Skin epidermis (tissue), 12 donors: ENCODE results near the gene ST8SIA2.

ENCODE experiments used
- H3K27ac ChIP-seq, 21 experiments: fragments of 200-600 bp; sonication (generic) in 11 of 21; one replicate each; pipeline ENCODE4 v1.5.0; 2020; ENCODE audit warnings: mild to moderate bottlenecking in 3 of 21, inconsistent platforms in 2 of 21, moderate library complexity in 2 of 21
- H3K4me3 ChIP-seq, 7 experiments: fragments of 200-600 bp; sonication (generic) in 2 of 7; one replicate each; pipeline ENCODE4 v1.5.0; 2020; ENCODE audit warnings: inconsistent platforms in 2 of 7, mild to moderate bottlenecking in 2 of 7, moderate library complexity in 1 of 7

ST8SIA2 gene

GRCh38 chr15:92425578-92426225, 32.0 kb downstream of the ST8SIA2 start:
- Histone ChIP-seq H3K27ac (no peak overlapping the region), H3K4me3 (no peak overlapping the region)

GRCh38 chr15:92429378-92430068, 35.8 kb downstream of the ST8SIA2 start:
- H3K4me3 ChIP-seq, result no peak overlapping the region
- no peak overlapping the region for H3K27ac ChIP-seq

GRCh38 chr15:92430069-92430440, 36.4 kb downstream of the ST8SIA2 start:
- Histone ChIP-seq H3K4me3 (no peak overlapping the region), H3K27ac (no peak overlapping the region)

DNA sequence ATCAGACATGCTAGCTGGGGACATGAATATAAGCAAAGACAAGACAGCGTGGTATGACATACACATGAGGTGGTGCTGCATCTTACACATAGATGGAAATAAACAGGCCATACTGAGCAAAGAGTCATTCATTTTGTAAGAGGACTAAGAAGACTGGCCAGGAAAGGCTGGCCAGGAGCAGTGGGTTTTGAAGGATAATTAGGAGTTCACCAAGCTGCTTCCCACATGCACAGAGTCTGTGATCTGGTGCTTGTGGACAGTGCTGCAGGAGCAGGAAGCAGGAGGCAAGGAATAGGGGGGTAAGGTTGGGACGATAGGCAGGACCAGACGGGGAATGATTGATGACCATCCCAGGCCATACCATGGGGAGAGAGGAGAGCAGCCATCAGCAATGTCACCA, 41.5 kb downstream of the ST8SIA2 start:
- H3K27ac ChIP-seq, result no peak overlapping the region
- H3K4me3 ChIP-seq, result no peak overlapping the region

DNA sequence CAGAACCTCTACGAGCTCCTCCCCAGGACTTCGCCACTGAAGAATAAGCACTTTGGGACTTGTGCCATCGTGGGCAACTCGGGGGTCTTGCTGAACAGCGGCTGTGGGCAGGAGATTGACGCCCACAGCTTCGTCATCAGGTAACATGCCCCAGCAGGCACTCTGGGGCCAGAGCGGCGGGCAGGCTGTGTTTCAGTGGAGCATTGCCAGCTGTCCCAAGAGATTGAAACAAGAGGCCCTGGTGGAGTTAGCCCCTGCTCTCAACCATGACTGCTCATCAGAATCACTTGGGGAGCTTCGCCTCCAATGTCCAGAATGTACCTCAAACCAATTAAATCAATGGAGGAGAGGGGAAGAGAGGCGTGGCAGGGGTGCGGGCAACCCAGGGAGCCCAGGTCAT, 44.8 kb downstream of the ST8SIA2 start:
- no peak overlapping the region for H3K27ac ChIP-seq
- H3K4me3 ChIP-seq, result no peak overlapping the region

DNA sequence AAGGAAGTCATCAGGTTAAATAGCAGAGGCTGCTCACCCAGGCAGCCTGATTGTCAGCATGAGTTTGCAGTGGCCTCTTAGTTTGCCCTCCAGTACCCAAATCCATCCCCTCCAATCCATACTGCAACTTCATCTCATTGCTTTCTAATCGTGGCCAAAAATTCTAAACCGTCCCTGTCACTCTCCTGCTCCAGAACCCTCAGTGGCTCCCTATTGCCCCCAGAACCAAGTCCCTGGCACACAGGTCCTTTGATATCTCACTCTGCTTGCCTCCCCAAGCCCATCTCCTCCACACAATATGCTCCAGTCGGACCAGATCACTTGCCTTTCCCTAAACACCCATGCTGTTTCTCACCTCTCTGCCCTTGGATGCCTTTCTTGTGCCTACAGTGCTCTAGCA, 49.7 kb downstream of the ST8SIA2 start:
- Histone ChIP-seq H3K27ac (no peak overlapping the region), H3K4me3 (no peak overlapping the region)

DNA sequence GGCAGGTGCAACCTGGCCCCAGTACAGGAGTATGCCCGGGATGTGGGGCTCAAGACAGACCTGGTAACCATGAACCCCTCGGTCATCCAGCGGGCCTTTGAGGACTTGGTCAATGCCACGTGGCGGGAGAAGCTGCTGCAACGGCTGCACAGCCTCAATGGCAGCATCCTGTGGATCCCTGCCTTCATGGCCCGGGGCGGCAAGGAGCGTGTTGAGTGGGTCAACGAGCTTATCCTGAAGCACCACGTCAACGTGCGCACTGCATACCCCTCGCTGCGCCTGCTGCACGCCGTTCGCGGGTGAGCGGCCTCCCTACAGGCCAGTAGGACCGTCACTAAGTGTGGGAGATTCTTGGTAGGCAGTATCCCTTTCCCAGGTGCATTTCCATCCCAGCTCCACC, 51.0 kb downstream of the ST8SIA2 start:
- Histone ChIP-seq H3K27ac (no peak overlapping the region), H3K4me3 (no peak overlapping the region)

GRCh38 chr15:92448370-92448769, 54.7 kb downstream of the ST8SIA2 start:
- Histone ChIP-seq H3K4me3 (no peak overlapping the region), H3K27ac (no peak overlapping the region)

- H3K27ac ChIP-seq, result no peak overlapping the region
- no peak overlapping the region for H3K4me3 ChIP-seq
Measured at GRCh38 chr15:92449476-92449875, 55.8 kb downstream of the ST8SIA2 start.

DNA sequence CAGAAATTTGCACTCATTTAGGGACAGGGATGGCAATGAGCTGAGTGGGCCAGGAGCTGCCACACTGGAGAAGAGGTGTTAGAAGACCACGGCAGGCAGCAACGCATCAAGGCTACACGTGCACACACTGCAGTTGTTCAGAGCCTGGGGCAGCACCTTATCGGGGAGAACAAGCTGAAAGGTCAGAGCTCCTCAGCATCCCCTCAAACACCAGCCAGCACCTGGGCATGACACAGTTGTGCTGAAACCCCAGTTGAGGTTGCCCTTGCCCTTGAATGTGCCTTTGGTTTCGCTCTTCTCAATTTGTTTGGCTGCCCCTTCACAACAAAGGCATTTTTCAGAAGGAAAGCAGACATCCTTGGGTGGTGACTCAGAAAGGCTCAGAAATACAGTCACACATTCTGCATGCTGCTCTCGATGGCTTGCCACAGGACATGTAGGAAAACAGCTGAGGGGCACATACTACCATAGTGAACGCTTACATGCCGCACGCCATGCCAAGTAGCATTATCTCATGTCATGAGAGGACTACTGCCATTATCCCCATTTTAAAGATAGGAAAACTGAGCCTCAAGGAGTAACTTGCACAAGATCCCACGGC, 57.6 kb downstream of the ST8SIA2 start:
- Histone ChIP-seq H3K4me3 (no peak overlapping the region), H3K27ac (no peak overlapping the region)

- H3K27ac ChIP-seq, result no peak overlapping the region
- no peak overlapping the region for H3K4me3 ChIP-seq
Measured at GRCh38 chr15:92452143-92452542, 58.5 kb downstream of the ST8SIA2 start.

DNA sequence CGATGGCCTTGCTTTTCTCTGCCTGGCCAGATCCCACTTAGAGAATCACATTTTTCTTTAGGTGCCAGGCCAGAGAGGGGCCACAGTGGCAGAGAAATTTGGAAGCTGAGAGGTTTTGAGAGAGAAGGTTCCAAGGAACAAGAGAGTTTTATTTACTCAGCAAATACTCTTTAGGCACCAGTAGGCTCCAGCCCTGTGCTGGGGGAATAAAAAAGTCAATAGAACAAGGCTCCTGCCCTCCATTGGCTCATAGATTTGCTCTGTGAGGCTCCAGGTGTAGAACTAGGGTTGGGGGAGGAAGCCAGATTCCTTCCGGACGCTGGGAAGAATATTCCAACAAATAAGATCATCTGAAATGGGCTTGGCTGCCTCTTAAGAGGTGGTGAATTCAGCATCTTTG, 59.9 kb downstream of the ST8SIA2 start:
- Histone ChIP-seq H3K4me3 (no peak overlapping the region), H3K27ac (no peak overlapping the region)

DNA sequence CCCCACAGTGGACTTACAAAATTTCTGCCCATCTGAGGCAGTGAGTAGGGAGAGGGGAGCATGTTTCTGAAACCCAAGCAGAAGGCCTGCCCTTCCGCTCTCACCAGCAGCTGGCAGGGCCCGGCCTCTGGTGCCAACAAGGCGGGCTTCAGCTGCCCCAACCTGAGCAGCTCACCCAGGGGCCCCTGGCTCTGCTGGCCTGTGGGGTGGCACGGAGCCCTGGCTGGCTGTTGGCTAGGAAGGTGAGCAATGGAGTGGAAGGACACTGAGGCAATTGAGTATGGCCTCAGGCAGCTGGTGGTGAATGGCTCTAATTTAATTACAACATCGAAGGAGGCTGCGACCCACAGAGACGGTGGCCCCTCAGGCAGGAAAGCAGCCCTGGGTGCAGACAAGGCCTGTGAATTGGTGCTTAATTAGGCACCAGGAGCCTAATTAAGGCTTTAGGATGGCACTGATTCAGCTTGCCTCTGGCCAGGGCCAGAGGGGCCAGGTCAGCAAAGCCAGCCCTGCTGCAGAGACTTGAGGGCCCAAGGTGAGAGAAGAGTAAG, 60.9 kb downstream of the ST8SIA2 start:
- Histone ChIP-seq H3K4me3 (no peak overlapping the region), H3K27ac (no peak overlapping the region)

GRCh38 chr15:92455271-92455670, 61.6 kb downstream of the ST8SIA2 start:
- H3K4me3 ChIP-seq, result no peak overlapping the region

DNA sequence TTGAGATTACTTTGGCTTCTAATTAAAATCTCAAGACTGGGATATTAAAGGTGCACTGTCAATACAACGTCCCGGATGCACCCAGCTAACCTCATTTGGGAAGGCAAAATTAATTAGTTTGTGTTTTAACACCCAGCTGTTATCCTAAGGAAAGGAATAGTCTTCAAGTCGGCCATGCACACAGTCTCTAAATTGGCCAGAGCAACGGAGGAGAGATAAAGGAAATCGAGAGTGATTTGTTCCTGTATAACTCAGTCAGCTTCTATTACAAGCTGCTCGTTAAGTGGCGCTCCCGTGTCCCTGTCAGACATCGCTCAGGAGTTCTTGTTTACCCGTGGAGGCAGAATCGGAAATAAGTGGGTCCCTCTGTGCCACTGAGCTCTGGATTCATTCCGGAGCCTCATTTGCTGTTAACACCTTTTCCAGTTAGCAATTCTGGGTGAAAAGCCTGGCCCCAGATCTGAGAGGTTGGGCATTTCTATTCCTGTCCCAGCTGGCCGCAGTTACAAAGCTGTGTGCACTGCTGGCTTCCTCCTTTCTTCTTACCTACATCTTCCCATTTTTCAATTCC, 63.9 kb downstream of the ST8SIA2 start:
- Histone ChIP-seq H3K27ac (no peak overlapping the region), H3K4me3 (no peak overlapping the region)

More at GRCh38 chr15:92455271-92455670, 61.6 kb downstream of the ST8SIA2 start:
- H3K27ac ChIP-seq, result no peak overlapping the region

DNA sequence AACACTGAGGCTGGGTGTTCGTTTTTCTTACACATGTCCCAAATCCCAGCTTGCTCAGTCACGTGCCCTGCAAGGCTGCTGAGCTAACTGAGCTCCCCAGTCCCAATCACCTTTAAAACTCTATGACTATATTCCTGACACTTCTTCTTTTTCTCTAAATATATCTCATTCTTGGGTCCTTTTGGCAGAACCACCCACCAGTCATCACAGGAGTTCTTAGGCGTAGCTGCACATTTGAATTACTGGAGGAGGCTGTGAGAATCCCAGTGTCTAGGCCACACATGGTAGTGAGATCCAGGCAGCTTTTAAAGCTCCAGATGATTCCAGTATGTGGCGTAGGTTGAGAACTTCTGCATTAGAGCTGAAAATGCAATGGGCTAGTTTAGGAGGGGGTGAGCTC, 66.3 kb downstream of the ST8SIA2 start:
- Histone ChIP-seq H3K27ac (no peak overlapping the region), H3K4me3 (no peak overlapping the region)

- H3K4me3 ChIP-seq, result no peak overlapping the region
Measured at GRCh38 chr15:92462424-92463125, 68.9 kb downstream of the ST8SIA2 start.

GRCh38 chr15:92463352-92463751, 69.7 kb downstream of the ST8SIA2 start:
- Histone ChIP-seq H3K4me3 (no peak overlapping the region), H3K27ac (peak overlapping the region in 1 of 21 experiments; percentile 4)

More at GRCh38 chr15:92462424-92463125, 68.9 kb downstream of the ST8SIA2 start:
- H3K27ac ChIP-seq, result no peak overlapping the region

- H3K4me3 ChIP-seq, result no peak overlapping the region
Measured at GRCh38 chr15:92463826-92464225, 70.1 kb downstream of the ST8SIA2 start.

DNA sequence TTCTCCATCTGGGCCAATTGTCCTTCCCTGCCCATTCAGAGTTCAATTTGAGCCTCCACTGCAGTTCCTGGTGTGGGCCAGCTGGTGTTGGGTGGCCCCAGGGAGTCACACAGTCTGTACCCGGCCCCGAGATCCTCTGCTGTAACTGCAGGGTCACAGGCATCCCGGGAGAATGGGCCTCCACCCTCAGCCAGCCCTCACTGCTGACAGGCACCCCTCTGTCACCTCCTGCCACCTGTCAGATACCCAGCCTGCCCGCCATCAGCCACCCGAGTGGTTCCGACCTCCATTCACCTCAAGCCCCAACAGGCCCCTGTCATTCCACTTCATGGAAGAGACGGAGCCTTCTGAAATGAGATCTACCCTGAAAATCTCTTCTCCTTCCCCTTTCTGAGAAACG, 73.2 kb downstream of the ST8SIA2 start:
- Histone ChIP-seq H3K27ac (no peak overlapping the region), H3K4me3 (no peak overlapping the region)

More at GRCh38 chr15:92463826-92464225, 70.1 kb downstream of the ST8SIA2 start:
- H3K27ac ChIP-seq, result peak overlapping the region in 1 of 21 experiments; percentile 4
